SIG-M5 treated with dmso at 0.1 percent for 504 hours (cell line): ENCODE measurements around the gene DRGX.

Experiments used
- DNase-seq: peaks from one replicate; lab custom pipeline; 2025; ENCODE audit not compliant: unreplicated experiment; lab: John Stamatoyannopoulos, UW

Gene DRGX

DNA sequence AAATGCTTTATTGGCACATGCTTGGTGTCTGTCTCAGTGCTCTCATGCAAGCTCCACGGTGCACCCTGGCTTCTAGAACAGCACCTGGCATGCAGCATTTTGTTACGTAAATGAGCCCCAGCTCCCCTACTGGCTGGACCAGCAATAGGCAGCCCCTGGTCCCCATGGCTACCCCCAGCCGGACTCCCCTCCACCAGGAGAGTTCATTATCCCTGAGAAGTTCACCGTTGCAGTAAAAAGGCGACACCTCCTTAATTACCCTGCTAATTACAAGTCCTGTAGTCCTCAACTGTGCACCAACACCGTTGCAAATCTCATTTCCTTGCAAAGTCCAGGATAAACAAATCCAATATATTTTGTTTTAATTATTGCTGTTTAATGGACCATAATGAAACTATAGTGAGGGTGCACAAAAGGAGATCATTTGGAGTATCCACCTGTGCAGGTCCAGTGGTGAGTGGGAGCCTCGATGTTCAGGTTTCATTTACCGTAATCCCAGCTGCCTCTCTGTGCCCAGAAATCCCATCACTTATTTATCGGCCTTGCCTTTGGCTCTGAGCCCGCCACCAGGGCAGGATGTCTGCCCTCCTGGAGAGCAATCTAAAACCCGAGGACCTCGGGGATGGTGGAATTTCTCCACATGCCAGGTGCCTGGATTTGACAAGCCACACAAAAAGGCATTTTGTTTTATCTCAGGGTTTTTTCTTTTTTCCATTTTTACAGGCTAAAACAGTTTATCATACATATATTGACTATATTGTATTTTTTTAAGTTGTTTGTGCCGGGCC, 12.8 kb upstream of the DRGX start:
- DNase-seq: no peak

DNA sequence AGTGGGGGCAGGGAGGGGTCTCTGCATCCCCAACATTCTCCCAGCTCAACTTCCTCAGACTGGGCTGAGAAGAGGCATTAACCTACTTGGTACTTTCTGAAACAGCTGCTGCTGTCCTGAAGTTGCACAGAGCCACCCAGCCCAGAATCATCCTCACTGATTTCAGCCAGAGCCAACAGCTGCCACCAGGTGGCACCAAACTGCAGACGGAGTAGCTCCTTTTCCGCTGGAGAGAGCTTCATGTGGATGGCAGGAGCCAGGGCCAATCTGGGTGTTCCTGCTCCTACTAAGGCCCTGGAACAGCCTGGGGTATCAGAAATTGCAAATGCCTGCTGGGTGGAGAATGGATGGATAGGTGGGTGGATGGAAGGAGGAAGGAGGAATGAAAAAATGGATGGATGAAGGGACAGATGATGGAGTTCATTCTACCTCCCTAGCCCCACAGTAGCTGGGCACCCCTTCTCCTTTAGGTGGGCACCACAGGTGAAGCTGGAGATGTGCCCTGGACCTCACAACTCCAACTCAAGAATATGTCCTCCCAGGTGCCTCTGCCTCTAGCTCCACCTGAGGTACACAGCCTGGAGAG, 11.8 kb upstream of the DRGX start:
- DNase-seq: peak; percentile 36

DNA sequence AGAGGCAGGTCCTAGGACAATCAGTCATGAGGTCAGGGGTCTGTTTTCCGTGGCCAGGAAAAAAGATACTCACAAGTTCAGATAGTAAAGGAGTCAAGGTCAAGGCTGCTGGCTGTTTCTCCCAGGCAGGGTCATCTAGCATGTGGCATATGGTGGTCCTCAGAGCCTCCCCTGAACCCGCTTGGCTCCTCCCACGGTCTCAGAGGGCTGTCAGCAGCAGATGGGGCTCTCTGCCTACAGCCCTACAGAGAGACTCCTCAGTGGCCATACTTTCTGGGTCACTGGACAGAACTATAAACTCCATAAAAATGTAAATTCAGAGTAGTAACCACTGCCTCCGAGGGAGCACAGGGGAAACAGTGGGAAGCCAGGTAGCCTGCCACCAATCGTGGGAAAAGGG, 11.3 kb upstream of the DRGX start:
- DNase-seq: no peak

DNA sequence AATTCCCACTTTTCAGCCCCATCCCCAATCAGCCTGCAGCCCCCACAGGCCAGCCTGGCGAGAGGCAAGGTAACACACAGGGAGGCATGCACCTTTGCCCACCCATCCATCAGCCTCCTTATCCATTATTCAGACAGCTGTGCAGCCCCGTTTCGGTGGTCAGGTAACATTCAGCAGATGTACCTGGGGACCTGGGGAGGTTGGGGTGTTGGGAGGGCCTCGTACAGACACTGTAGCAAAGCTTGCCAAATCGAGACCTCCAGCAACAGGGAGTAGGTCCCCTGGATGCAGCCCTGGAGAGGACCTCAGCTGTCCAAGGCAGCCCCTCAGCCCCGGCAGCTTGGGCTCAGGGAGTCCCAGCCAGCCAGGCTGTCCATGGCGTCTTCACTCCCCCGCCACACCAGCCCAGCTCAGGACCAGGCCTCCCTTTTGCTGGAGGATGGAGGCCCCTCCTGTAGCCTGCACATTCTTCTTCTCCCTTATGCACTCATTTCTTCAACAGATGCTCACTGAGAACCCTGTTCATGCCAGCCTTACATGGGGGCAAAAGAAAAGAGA, 8.5 kb upstream of the DRGX start:
- no peak for DNase-seq

DNA sequence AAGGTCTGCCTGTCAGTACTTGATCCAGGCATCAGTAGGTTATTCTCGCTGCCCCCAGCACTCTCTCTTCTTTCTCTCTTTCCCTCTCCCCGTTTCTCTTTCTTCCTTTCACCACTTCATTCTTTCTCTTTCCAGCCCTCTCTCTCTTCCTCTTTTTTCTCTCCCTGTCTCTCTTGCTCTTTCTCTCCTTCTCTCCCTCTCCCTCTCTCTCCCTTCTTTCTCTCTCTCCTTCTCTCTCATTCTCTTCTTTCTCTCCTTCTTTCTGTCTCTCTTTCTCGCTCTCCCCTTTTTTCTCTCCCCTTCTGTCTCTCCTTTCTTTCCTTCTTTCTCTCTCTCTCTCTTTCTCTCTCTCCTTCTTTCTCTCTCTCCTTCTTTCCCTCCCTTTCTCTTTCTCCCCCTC, 7.5 kb upstream of the DRGX start:
- no peak for DNase-seq

DNA sequence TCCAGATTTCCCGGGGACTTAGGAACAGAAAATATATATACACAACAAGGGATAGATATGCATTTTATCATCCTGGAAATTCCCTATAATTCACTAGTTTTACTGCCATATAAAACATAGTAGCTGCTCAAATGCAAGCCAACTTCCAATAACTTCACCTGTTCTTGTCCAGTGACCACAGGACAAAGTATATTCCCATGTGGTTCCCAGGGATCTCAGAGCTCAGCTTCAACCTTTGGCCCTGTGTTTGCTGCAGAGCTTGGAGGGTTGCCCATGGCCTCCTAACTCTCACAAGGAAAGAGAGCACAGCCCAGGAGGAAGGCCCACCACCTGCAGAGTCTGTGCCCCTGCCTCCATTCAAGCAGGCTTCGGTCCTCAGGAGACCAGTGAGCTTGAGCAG, 4.5 kb upstream of the DRGX start:
- no peak for DNase-seq

DNA sequence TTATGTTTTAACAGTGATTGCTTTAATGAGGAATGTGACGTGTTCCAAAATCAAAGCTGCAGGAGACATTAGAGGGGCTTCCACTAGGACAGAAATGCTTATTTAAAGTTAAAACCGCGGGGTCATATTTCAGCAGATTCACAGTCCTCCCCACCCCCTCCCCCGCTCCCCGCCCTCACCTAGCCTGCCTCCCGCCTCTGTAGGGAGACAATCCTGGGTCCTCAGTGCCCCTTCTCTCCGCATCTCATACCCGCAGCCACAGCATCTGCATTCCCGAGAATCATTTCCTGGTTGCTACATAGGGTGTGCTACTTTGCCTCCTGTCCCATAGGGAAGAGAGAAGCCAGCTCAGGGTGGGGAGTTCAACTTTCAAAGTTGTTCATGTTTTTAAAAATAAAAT, 3.1 kb upstream of the DRGX start:
- DNase-seq: no peak

DNA sequence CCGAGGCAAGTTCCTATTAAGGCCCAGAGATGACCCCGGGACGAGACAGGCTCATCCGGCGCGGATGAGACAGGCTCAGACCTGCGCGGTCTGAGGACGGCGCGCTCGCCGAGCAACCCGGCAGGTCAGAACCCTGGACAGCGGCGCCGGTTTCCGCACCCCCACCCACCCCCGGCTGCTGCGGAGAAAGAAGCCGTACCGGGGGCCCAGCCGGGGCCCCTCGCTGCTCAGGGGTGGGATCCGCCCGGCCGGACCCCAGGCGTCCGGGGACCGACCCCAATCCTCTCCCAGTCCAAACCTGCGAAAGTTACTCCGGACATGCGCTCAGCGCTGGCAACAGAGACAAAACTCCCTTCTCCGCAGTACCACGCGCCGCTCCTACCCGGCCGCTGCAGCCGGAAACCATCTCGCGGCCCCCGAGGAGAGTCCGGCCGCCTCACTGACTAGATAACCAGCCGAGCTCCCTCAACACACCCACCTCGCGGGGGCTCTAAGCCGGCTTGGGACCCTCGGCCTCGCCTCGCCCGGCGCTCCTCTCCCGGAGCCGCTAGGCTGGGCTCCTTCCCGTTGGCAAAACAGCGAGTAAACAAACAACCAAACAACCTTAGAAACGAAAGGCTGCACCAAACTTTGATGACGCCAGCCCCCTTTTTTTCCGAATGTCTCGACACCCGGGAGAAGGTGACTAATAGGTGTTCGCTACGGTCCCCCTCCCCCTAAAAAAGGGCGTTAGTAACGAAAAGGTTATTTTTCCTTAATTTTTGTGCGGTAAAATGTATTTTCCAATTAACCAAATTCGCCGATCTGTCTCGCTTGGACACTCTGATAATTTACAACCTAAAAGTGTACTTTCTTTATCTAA, 2.3 kb upstream of the DRGX start:
- no peak for DNase-seq

DNA sequence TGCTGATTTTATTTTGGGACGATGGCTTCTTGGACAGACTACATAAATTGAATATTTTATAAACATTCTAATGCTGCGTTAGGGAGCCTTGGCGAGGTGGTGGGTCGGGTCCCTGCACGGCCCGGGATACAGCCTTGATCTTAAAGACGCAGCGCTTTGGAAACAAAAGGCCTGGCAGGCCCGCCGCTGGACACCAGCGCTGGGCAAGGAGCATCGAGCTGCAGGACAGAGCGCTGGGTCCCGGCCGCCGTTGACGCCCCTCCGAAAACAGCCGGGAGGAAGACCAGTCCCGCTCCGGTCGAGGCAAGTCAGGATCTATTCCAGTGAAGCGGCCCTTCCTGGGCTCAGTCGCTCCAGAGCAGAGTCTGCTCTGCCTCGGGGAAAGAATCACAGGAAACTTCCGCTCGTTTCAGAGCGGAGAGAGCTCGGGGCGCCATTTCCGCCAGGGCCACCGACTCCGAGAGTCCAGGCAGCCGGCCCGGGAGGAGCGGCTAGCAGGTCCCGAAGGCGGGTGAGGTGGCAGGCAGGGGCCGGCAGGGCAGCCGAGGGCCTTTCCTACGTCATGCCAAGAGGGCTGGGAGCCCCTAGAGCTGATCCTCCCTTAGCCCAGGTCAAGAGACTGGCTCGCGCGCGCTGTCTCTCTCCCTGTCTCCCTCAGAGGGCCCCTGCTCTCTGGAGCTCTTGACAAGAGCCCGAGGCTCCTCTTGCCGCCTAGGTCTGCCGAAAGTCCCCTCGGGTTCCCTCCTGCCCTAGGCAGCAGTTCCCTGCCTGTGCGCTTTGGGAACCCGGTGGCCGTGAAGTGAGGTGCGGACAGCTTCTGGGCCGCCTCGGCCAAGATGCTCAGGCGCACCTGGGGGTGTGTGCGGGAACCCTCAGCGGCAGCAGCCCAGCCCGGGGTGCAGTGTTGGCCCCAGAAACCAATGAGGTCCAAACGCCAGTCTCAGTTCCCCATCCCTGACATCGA, 1.4 kb upstream of the DRGX start:
- no peak for DNase-seq

DNA sequence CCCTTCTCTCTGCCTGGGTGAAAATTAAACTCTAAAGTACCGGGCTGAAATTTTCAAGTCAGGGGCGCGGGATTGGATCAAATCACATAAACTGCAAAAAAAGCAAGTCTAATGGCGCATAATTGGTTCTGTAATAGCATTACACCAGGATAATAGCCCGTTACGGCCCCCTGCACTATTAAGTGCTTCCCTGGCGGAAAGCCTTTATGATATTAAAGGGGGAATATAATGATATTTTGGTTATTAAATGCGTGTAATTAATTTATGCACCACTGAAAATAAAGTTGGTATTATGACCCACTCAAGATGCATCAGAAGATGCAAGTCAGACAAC, 744 bp upstream of the DRGX start:
- no peak for DNase-seq

DNA sequence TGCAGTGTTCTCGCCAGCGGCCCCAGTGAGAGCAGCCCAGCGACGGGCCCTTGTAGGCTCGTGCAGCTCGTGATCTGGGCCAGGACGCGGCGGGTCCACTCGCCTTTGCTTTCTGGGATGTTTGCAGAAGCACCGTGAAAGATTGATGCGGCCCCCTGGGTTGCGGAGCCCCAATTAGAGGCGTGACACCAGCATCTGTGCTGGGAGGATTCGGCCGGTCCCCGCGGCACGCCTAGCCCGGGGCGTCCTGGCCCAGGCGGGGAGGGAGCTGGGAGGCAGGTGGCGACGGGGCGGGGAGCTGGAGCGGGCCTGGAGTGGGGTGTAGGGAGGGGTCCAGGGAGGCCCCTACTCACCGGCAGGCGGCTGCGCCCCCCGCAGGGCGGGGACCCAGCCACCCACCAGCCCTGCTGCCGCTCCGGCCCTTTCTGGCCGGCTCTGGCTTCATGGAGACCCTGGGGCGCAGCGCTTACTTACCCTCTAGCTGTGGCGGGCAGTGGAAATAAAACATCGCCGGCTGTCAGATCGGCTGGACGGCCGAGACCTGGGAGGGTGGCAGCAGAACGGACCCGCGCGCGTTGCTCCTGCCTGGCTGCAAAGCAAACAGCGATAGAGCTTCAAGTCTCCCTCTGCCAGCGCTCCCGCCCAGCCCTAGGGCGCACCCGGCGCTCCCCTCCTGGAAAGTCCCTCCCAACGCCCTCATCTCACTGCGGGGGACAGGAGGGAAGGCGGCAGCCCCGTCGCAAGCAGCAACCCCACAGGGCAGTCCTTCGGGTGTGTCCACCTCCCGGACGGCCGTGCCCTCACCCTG, 752 bp downstream of the DRGX start:
- DNase-seq: no peak

DNA sequence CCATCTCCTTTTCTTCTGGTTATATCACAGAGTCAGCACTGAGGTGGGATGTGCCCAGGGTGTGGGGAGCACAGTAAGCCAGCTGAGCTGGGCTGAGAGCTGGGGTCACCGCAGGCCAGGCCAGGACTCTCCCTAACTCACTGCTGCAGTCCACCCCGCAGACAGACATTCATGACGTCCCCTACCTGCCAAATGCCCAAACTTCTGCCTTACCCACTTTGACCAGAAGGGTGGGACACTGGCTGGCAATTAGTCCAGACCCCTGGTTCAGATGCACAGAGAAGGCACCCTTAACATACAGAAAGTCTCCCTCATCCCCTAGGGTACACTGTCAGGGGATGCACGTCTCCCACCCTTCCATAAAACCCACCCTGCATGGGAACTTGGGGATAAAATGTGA, 2.1 kb downstream of the DRGX start:
- DNase-seq: no peak

DNA sequence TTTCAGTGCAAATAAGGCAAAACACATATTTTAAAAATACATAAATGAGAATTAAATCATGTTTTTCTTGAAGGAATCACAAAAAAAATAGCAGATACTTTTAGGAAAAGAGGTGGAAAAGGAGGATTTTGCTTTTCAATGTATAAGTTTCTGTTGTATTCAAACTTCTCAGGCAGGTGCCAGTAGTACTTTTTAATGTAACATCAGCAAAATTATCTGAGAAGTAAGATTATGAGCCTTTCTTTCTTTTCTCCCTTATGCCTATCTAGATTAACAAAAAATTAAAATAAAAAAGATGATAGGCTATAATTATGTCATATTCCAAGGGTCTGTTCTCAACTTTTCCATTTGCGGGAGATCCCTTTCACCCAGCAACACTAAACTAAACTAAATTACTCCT, 2.6 kb downstream of the DRGX start:
- no peak for DNase-seq

DNA sequence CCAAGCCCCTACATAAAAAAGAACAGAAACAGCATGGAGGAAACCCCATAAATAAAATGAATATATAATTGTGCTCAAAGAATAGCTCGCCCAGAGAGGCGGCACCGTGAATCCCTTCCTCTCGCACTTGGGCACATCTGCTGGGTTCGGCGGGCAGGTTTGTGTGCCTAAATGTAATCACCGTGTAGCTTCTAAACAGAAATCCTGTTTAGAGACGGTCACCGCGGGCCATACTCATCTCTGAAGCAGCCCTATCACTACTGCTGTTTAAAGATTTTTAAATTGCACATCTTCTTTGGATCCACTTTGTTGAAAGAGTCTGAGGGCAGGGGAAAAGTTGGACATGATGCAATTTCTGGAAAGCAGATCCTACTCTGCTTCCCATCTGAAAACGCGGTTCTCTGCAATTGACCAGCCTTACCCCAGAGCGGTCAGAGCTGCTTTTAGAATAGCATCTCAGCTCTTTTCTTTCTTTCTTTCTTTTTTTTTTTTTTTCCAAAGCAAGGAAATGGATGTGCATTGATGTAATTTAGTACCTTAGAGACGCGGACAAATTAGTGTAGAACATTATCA, 6.4 kb downstream of the DRGX start:
- no peak for DNase-seq

DNA sequence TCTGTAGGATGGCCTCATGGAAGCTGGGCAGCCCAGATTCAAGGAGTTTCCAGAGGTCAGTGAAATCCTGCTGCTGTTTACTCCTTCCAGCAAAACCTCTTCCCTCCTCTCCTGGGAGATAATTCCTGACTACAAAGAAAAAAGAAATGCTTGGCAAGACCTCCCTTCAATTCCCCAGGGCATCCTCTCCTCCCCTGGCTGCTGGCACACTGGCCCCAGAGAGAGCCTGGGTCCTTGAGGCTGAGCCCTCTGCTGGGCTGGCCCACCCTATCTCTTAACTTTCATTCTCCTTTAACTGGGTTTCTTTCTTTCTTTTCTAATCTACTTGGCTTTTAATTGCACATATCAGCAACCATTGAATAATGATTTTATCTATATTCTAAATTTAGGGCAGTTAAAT, 7.7 kb downstream of the DRGX start:
- DNase-seq: no peak

DNA sequence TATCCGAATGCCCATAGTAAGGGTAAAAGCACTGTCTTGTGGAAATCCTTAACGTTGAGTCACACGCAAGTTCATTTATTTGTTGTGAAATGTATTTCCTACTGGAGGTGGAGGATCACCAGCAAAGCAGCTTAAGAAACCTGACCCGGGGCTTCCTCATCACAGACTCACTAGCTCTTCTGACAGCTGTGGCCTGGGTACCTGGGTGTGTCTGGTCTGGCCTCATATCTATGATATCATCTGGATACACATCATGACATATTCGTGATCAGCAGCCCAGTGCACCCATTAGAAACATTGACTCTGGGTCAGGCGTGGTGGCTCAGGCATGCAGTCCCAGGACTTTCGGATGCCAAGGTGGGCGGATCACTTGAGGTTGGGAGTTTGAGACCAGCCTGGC, 8.8 kb downstream of the DRGX start:
- peak; percentile 25 for DNase-seq

DNA sequence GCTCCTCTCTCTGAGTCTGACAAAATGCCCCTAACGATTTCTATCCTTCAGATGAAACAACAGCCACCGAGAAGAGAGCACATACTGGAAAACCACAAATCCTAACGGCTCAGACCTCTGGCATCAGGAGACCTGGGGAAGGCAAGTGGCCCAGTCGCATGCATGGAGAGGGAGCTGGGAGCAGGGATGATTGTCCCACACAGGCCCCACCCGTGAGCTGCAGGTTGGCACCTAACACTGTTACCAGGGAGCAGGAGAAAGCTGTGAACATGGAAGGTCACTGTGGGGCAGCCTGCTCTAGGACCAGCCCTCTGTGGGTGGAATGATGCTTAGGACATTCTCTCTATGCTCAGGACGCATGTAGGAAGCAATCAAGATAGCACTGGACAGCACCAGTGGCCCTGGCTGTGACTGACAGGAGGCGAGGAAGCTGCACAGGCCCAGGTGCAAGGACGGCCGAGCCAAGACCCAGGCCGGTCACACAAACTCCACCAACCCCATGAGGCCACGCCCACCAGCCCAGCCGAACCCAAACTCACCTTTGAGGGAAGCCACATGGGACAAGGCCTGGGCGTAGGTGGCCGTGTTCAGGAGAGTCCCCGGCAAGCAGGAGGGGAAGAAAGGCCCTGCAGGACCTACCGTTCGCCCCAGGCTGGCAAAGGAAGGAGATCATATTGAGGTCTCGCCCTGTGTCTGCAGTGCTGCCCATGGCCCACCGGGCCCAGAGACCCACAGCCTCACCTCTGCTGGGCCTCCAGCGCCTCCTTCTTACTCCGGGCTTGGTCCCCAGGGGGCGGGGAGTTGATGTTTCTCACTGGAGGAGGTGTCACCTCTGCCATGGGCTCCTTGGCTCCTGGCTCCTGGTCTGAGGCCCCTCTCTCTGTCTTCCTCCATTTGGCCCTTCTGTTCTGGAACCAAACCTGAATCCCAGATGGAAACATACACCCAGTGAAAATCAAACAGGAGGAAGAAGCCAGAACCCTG, 9.7 kb downstream of the DRGX start:
- DNase-seq: no peak

DNA sequence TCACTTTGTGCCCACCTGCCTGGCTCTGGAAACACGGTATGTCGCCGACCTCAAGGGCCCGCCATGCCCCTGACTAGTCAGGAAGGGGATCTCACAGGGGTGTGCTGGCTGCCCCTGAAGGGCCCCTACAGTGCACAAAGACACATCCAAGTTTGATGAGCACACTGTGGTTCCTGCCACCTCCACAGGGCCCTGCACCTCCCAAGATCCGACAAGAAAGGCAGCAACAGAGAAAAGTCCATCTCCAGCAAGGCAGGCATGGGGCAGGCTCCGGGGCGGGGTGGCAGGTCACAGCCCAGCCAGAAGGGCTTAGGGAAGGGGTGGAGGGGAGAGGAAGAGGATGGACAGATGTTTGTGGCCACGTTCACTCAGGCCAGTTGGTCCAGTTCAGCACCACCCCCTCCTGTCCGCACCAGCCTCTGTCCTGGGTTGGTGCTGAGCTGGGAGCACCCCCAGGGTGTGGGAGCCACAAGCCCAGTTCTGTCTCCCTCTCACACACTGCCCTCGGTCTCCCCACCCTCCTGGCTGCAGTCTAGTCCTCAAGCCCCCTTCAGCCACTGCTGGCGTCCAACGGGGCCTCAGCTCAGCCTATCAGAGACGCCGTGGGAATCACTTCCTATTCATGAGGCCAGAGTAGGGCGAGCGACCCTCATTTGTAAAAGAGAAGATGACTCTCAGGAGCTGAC, 11.5 kb downstream of the DRGX start:
- no peak for DNase-seq
